ENCODE measurements around the gene FAM83B. TPM values are rescaled to one million over a fixed set of nuclear protein-coding genes. Genes with fewer than 3 reads are reported as not detected.

Gene FAM83B
- total and polyA plus RNA-seq, 2 of the 13 experiments (the other 11 are each of a cell fraction or from before 2014, with no cell fraction given): not detected

- WGBS (ENCODE audit: low lambda C conversion rate): 4% methylated on average over 2 of the region's 2 CpGs
- no peak for DNase-seq (ENCODE audit: low spot score)
- ATAC-seq: no peak
Observed at GRCh38 chr6:54850114-54850513, 3.5 kb downstream of the FAM83B start.

GRCh38 chr6:54856129-54856528 is 9.6 kb downstream of the FAM83B start:
- no peak overlapping the region for H3K4me2 ChIP-seq (ENCODE audit: low read depth, low read length)
- ATAC-seq (no peak), DNase-seq (ENCODE audit: low spot score) (no peak), FAIRE-seq (no peak)
- H3K27ac ChIP-seq (ENCODE audit: extremely low read length, insufficient read depth, low read length): no peak overlapping the region
- H3K4me1 ChIP-seq (ENCODE audit: insufficient read depth, low read length): no peaks in the 10 kb centered on the region
- H3K4me3 ChIP-seq (replicated peaks in 1 of 3; ENCODE audit: insufficient read depth in 1 of 3, low read depth in 2 of 3, low read length in 3 of 3): no peak overlapping the region
- ChIA-PET POLR2A (no interaction called here), CTCF (ENCODE audit: low intra/inter-chr PET ratio, low total read pairs) (no interaction called here)
- no peaks in the 10 kb centered on the region for H3K9me3 ChIP-seq (ENCODE audit: low read length)
- no peak overlapping the region for H3K9ac ChIP-seq (ENCODE audit: insufficient read depth, low read depth, low read length)
- no TSS peak for BruUV-seq (replicated peaks)
- no peaks in the 10 kb centered on the region for H3K79me2 ChIP-seq (ENCODE audit: insufficient read depth, low read length)
- intact Hi-C loops (cut with micrococcal nuclease; ENCODE audit: unreplicated experiment): no loop called here
- no peaks in the 10 kb centered on the region for H3K36me3 ChIP-seq (replicated peaks in 1 of 2; ENCODE audit: control insufficient read depth in 1 of 2, insufficient read depth in 2 of 2, low read length in 2 of 2)
- no peaks in the 10 kb centered on the region for H4K20me1 ChIP-seq (ENCODE audit: insufficient read depth, low read length)
- H2AFZ ChIP-seq (ENCODE audit: low read length): no peak overlapping the region
- no peaks in the 10 kb centered on the region for H3K27me3 ChIP-seq (ENCODE audit: control insufficient read depth in 1 of 2, insufficient read depth in 2 of 2, low read length in 2 of 2)
- no peak for TF ChIP-seq CERS6 (CRISPR knock-in tag; IDR thresholded peaks at IDR 0.05)
- TF ChIP-seq, protein P1, sequence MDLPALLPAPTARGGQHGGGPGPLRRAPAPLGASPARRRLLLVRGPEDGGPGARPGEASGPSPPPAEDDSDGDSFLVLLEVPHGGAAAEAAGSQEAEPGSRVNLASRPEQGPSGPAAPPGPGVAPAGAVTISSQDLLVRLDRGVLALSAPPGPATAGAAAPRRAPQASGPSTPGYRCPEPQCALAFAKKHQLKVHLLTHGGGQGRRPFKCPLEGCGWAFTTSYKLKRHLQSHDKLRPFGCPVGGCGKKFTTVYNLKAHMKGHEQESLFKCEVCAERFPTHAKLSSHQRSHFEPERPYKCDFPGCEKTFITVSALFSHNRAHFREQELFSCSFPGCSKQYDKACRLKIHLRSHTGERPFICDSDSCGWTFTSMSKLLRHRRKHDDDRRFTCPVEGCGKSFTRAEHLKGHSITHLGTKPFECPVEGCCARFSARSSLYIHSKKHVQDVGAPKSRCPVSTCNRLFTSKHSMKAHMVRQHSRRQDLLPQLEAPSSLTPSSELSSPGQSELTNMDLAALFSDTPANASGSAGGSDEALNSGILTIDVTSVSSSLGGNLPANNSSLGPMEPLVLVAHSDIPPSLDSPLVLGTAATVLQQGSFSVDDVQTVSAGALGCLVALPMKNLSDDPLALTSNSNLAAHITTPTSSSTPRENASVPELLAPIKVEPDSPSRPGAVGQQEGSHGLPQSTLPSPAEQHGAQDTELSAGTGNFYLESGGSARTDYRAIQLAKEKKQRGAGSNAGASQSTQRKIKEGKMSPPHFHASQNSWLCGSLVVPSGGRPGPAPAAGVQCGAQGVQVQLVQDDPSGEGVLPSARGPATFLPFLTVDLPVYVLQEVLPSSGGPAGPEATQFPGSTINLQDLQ (CRISPR knock-in tag; IDR thresholded peaks at IDR 0.05): no peak
- TF ChIP-seq ZNF556 (CRISPR knock-in tag; IDR thresholded peaks at IDR 0.05; ENCODE audit: borderline replicate concordance): no peak
- TF ChIP-seq MAFK (conservative IDR thresholded peaks at IDR 0.05 in 1 of 2, IDR thresholded peaks at IDR 0.05 in 1 of 2; ENCODE audit: low read length in 2 of 2): 0 out of 4 replicates have a peak, but pooled peaks of 1 of the 2 experiments have one; percentile 15
- 2% methylated on average over 3 of the region's 3 CpGs for WGBS (ENCODE audit: low lambda C conversion rate)
- in situ Hi-C loops (cut with HindIII; ENCODE audit: extremely low pct_ligation_motif_present, low pct_unique_long_range_greater_than_20kb): no loop called here

More at GRCh38 chr6:54850114-54850513, 3.5 kb downstream of the FAM83B start:
- no peak for TF ChIP-seq SMARCE1 (IDR thresholded peaks at IDR 0.05; ENCODE audit: borderline replicate concordance)
- TF ChIP-seq, protein P2, sequence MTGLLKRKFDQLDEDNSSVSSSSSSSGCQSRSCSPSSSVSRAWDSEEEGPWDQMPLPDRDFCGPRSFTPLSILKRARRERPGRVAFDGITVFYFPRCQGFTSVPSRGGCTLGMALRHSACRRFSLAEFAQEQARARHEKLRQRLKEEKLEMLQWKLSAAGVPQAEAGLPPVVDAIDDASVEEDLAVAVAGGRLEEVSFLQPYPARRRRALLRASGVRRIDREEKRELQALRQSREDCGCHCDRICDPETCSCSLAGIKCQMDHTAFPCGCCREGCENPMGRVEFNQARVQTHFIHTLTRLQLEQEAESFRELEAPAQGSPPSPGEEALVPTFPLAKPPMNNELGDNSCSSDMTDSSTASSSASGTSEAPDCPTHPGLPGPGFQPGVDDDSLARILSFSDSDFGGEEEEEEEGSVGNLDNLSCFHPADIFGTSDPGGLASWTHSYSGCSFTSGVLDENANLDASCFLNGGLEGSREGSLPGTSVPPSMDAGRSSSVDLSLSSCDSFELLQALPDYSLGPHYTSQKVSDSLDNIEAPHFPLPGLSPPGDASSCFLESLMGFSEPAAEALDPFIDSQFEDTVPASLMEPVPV (CRISPR knock-in tag; IDR thresholded peaks at IDR 0.05): no peak
- no TSS peak for BruUV-seq (replicated peaks)
- in situ Hi-C loops (cut with HindIII; ENCODE audit: extremely low pct_ligation_motif_present, low pct_unique_long_range_greater_than_20kb) (no loop called here), intact Hi-C loops (cut with micrococcal nuclease; ENCODE audit: unreplicated experiment) (no loop called here)
- Histone ChIP-seq H3K4me2 (ENCODE audit: low read depth, low read length) (no peak overlapping the region), H3K9me3 (ENCODE audit: low read length) (no peaks in the 10 kb centered on the region), H3K4me3 (replicated peaks in 1 of 3; ENCODE audit: insufficient read depth in 1 of 3, low read depth in 2 of 3, low read length in 3 of 3) (no peak overlapping the region), H4K20me1 (ENCODE audit: insufficient read depth, low read length) (no peaks in the 10 kb centered on the region), H3K79me2 (ENCODE audit: insufficient read depth, low read length) (no peaks in the 10 kb centered on the region), H2AFZ (ENCODE audit: low read length) (no peak overlapping the region), H3K27ac (ENCODE audit: extremely low read length, insufficient read depth, low read length) (no peak overlapping the region), H3K36me3 (replicated peaks in 1 of 2; ENCODE audit: control insufficient read depth in 1 of 2, insufficient read depth in 2 of 2, low read length in 2 of 2) (no peaks in the 10 kb centered on the region), H3K9ac (ENCODE audit: insufficient read depth, low read depth, low read length) (no peak overlapping the region), H3K27me3 (ENCODE audit: control insufficient read depth in 1 of 2, insufficient read depth in 2 of 2, low read length in 2 of 2) (peaks cover 0 to 15% of the 10 kb centered on the region in 2 experiments; a peak in 3 of 5 replicates), H3K4me1 (ENCODE audit: insufficient read depth, low read length) (no peaks in the 10 kb centered on the region)
- FAIRE-seq: no peak
- ChIA-PET CTCF (ENCODE audit: low intra/inter-chr PET ratio, low total read pairs) (no interaction called here), POLR2A (no interaction called here)

Measured in HepG2 (cell line).